HG03066 (cell line): Measurements from ENCODE around the gene SDCCAG8.
"Not testable (repeated sequence)": the region's sequence is repeated elsewhere in the genome, so short reads cannot be mapped to it uniquely, and the experiment has no call there.

ENCODE experiments used
- ATAC-seq: cut with Tn5 transposase; IDR thresholded peaks from one replicate; pipeline ENCODE4 v1.9.1; 2021; ENCODE audit warnings: low read depth; ENCODE audit not compliant: unreplicated experiment

Gene SDCCAG8

DNA sequence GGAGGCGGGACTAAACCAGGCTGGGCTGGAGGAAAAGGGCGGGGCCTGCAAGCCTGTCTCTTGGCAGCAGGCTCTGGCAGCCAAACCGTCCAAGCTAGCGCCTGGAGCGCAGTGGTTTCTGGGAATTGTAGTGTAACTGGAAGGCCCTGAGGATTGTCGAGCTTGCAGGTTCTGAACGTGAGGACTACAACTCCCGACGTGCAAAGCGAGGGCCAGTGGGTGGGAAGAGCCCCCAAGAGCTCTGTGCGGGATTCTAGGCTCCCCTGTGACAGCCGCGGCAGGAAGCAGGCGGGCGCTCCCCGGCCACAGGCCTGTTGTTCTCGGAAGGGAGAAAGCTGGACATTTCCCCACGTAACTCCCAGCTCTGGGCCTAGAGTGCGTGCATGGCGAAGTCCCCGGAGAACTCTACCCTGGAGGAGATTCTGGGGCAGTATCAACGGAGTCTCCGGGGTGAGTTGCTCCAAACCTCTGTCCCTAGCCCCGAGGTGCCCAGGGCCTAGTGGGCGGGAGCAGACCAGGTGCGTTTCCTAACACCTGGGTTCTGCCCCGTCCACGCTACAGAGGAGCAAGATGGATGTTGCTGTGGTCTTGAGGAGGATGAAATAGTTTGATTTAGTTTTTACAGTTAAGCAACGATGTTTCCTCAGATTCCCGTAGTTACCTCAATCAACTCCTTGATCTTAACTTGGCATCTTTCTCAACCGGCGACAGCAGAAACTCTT lies at the start of gene SDCCAG8:
Gene SDCCAG8, plus strand, starts transcription at position 251 of the 722 bp plus-strand sequence. Its CDS starts 133 bp downstream, at position 384.
- peak; percentile 68 for ATAC-seq

DNA sequence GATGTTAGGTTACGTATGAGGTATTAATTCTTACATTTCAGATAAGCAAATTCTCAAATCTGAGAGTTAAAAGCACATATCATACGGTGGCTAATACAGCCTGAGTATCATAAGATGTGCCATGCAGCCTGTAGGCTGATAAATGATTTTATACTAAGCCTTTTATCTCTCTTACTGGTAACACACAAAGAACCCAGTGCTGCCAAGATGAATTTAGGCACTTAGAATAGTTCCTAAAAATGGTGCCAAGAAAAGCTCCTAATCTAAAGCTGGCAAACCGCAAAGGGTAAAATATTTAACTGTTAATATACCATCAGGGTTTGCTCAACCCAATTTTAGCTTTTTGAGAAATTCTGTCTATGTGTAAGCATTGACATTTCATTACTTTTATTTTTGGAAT lies 43.9 kb upstream of the SDCCAG8 start:
- not testable (repeated sequence) for ATAC-seq

DNA sequence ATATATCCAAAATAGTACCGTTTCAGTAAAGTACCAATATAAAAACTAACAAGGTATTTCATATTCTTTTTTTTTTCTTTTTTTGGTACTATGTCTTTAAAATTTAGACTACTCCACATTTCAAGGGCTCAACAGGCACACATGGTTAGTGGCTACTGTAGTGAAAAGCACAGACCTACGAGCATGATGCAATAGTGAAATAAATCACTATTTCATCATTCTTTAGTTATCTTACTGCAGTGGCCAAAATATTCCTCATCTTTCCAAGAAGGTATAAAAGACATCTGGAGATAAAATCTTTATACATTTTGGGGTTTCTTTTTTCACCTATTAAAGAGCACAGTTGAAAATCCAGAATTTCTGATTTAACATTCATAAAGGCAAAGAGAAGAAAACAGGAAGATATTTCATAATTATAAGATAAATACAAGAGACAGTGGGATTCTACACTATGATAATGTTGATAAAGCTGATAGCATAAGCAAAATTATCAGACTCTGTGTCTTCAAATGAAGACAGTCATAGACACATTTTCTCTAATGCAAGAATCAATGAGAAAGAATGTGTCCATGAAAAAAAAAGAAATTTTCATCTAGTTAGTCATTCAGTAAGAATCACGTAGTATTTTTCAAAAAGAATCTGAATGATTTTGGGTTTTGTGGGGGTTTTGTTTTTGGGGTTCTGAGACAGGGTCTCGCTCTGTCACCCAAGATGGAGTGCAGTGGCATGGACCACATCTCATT lies 42.6 kb upstream of the SDCCAG8 start:
- no peak for ATAC-seq

- ATAC-seq = not testable (repeated sequence)
Measured at GRCh38 chr1:243215276-243215875, 40.5 kb upstream of the SDCCAG8 start.

DNA sequence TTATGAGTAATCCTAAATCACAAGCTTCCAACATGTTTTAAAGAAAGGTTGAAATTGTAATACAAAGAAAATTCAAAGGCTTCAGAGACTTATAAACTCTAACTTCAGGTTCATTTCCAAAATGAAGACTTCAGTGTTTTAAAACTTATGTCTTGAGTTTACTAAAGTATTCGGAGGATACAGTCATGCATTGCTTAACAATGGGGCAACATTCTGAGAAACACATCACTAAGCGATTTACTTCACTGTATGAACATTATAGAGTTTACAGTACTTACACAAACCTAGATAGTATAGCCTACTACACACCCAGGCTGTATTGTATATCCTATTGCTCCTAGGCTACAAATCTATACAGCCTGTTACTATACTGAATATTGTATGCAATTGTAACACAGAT lies 39.1 kb upstream of the SDCCAG8 start:
- ATAC-seq = no peak

DNA sequence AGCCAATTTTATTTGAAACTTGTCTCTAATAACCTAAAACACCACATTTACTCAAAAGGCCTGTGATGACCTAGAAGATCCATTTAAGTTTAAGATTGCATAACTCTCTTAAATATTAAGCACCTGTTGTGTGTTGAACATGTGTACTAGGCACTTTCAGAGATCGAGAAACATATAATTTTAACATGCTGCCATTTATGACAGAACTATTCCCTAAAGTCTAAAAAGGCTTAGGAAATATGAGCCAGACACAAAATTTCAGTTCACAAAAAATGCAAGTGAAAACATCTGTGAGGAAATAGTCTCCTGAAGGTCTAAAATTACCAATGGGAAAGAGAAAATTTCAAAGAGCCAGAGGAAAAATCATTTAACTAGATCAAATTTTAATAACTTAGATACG lies 38.5 kb upstream of the SDCCAG8 start:
- ATAC-seq = no peak

DNA sequence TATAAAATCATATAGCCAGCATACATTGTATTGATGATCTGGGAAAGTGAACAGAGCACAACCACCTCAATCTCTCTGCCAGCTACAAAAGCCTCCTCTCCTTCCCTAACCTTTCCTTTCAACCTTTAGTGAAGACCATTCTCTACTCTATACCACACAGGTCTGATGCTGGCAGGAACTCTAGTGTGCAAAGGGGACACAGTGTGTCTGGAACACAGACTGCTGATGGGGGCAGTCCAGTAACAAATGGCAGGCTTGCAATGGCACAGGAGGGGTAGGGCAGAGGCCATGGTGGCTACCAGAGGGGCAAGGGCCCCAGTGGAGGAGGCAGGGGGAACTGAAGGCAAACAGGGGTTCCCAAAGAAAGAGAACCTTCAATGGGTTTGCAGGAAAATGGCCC lies 37.8 kb upstream of the SDCCAG8 start:
- ATAC-seq = no peak

DNA sequence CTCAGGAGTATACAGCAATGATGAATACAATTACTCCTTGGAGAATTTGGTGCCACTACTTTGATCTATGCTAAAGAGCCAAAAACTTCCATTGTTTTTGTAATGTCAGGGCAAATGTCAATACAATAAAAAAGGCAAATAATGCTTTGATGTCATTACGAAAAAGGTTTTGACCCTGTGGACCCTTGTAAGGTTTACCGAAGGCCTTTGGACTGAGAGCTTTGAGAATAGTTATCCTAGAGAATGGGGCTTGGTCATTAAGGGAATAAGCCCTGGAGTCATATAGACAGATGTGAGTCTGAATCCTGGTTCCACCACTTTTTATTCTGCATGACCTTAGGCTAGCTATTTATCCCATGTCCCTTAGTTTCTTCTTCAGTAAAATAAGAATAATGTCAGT lies 28.2 kb upstream of the SDCCAG8 start:
- no peak for ATAC-seq

- no peak for ATAC-seq
Measured at GRCh38 chr1:243229526-243229925, 26.3 kb upstream of the SDCCAG8 start.

DNA sequence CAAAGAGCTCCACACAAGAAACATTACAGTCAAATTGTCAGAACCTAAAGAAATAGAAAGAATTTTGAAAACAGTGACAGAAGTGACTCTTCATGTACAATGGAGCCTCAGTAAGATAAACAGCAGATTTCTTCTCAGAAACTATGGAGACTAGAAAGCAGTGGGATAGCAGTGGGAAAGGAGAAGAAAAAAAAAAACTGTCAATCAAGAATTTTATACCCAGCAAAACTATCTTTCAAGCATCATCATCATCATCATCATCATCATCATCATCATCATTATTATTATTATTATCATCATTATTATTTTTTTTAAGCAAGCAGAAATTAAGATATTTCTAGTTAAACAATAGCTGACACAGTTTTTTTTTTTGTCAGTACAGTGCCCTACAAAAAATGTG lies 24.9 kb upstream of the SDCCAG8 start:
- ATAC-seq = no peak

GRCh38 chr1:243233908-243234307 lies 21.9 kb upstream of the SDCCAG8 start:
- no peak for ATAC-seq

DNA sequence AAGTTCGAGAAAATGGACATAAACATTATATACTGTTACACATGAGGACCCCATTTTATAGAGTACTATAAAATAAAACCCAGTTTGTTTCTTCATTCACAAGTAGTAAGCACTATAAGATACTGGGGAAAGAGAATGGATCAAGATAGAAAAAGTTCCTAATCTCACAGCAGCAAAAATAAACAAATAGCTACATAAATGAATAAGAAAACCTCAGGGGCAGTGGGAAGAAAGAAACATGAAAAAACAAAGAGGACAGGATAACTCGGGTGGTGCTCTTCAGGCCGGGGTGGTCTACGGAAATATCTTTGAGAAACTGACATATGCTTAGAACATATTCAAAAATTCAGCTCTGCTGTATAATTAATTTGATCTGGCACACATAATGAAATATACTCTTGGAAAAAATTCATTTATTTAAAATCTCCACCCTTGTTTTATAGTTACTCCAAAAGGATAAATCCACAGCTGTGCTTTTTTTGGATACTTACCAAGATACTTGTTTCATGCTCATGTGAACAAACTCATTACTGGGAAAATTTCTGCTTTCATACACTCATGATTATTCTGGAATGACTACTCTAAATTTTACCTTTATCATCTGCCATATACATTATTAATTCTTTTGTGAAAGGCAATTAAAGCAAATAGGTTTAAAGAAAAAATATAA lies 20.7 kb upstream of the SDCCAG8 start:
- no peak for ATAC-seq

- peak; percentile 86 for ATAC-seq
Measured at GRCh38 chr1:243236604-243237252, 19.1 kb upstream of the SDCCAG8 start.

- no peak for ATAC-seq
Measured at GRCh38 chr1:243244432-243244841, 11.4 kb upstream of the SDCCAG8 start.

- no peak for ATAC-seq
Measured at GRCh38 chr1:243246916-243247315, 8.9 kb upstream of the SDCCAG8 start.

DNA sequence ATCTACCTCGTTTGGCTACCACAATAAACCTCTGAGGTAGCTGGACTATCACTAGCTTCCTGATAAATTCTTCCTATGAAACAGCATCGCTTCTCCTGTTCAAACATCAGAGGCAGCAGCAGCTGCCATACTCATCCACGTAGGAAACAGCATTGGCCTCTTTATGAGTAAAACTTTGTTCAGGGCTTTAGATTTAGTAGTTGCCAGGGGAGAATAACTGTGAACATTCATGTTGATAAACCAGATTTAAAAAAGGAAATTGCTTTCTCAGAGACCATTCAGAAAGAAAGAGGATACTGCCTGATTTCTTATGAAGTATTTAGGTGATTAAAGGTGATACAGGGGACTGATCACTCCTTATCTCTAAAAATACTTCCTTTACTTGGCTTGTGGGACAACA lies 7.9 kb upstream of the SDCCAG8 start:
- no peak for ATAC-seq

DNA sequence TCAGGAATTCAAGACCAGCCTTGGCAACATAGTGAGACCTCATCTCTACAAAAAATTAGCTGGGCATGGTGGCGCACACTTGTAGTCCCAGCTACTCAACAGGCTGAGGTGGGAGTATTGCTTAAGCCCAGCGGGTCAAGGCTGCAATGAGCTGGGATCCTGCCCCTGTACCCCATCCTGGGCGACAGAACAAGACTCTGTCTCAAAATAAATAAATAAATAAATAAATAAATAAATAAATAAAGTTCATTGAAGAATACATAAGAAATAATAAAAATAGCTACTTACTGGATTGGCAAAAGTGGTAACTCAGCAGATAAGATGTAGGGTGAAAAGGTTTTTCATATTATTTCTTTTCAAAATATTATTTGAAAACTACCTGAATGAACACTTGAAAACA lies 6.6 kb upstream of the SDCCAG8 start:
- no peak for ATAC-seq

GRCh38 chr1:243250102-243250501 lies 5.7 kb upstream of the SDCCAG8 start:
- ATAC-seq = no peak

GRCh38 chr1:243251539-243251938 lies 4.3 kb upstream of the SDCCAG8 start:
- ATAC-seq = no peak

GRCh38 chr1:243253211-243253925 lies 2.5 kb upstream of the SDCCAG8 start:
- no peak for ATAC-seq
